ENCODE data around the gene PHKA1. TPM values are rescaled to one million over a fixed set of nuclear protein-coding genes. Genes with fewer than 3 reads are reported as not detected.
A peak's percentile ranks its signal among the peaks of the same experiment; 100 is the strongest.
"Not testable (repeated sequence)": the region's sequence is repeated elsewhere in the genome, so short reads cannot be mapped to it uniquely, and the experiment has no call there.

Gene PHKA1
- polyA plus RNA-seq, 3 donors: 5.3 to 5.9 (median 5.6) TPM

GRCh38 chrX:72685018-72685417 is 29.1 kb downstream of the PHKA1 start:
- DNase-seq (ENCODE audit: extremely low read depth in 1 of 11, low read depth in 9 of 11, low spot score in 4 of 11): no peak

GRCh38 chrX:72683631-72684030 is 30.5 kb downstream of the PHKA1 start:
- no peak for DNase-seq (ENCODE audit: extremely low read depth in 1 of 11, low read depth in 9 of 11, low spot score in 4 of 11)

GRCh38 chrX:72676465-72676864 is 37.6 kb downstream of the PHKA1 start:
- no peak for DNase-seq (ENCODE audit: extremely low read depth in 1 of 11, low read depth in 9 of 11, low spot score in 4 of 11)

- not testable (repeated sequence) for DNase-seq (ENCODE audit: extremely low read depth in 1 of 11, low read depth in 9 of 11, low spot score in 4 of 11)
Measured at GRCh38 chrX:72673951-72674350, 40.2 kb downstream of the PHKA1 start.

- not testable (repeated sequence) for DNase-seq (ENCODE audit: extremely low read depth in 1 of 11, low read depth in 9 of 11, low spot score in 4 of 11)
Measured at GRCh38 chrX:72669508-72669907, 44.6 kb downstream of the PHKA1 start.

GRCh38 chrX:72666451-72666850 is 47.7 kb downstream of the PHKA1 start:
- no peak for DNase-seq (ENCODE audit: extremely low read depth in 1 of 11, low read depth in 9 of 11, low spot score in 4 of 11)

- DNase-seq (ENCODE audit: extremely low read depth in 1 of 11, low read depth in 9 of 11, low spot score in 4 of 11): no peak
Measured at GRCh38 chrX:72663737-72664136, 50.4 kb downstream of the PHKA1 start.

- no peak for DNase-seq (ENCODE audit: extremely low read depth in 1 of 11, low read depth in 9 of 11, low spot score in 4 of 11)
Measured at GRCh38 chrX:72662020-72662747, 51.9 kb downstream of the PHKA1 start.

GRCh38 chrX:72659723-72660122 is 54.4 kb downstream of the PHKA1 start:
- DNase-seq (ENCODE audit: extremely low read depth in 1 of 11, low read depth in 9 of 11, low spot score in 4 of 11): no peak

- DNase-seq (ENCODE audit: extremely low read depth in 1 of 11, low read depth in 9 of 11, low spot score in 4 of 11): no peak
Measured at GRCh38 chrX:72652082-72652481, 62.0 kb downstream of the PHKA1 start.

GRCh38 chrX:72644946-72645345 is 69.2 kb downstream of the PHKA1 start:
- no peak for DNase-seq (ENCODE audit: extremely low read depth in 1 of 11, low read depth in 9 of 11, low spot score in 4 of 11)

GRCh38 chrX:72641611-72642010 is 72.5 kb downstream of the PHKA1 start:
- DNase-seq (ENCODE audit: extremely low read depth in 1 of 11, low read depth in 9 of 11, low spot score in 4 of 11): no peak

- no peak for DNase-seq (ENCODE audit: extremely low read depth in 1 of 11, low read depth in 9 of 11, low spot score in 4 of 11)
Measured at GRCh38 chrX:72635930-72636329, 78.2 kb downstream of the PHKA1 start.

GRCh38 chrX:72634331-72634730 is 79.8 kb downstream of the PHKA1 start:
- peak in 2 of 11 donors; percentile 2 to 4 for DNase-seq (ENCODE audit: extremely low read depth in 1 of 11, low read depth in 9 of 11, low spot score in 4 of 11)

GRCh38 chrX:72630185-72630584 is 83.9 kb downstream of the PHKA1 start:
- no peak for DNase-seq (ENCODE audit: extremely low read depth in 1 of 11, low read depth in 9 of 11, low spot score in 4 of 11)

- no peak for DNase-seq (ENCODE audit: extremely low read depth in 1 of 11, low read depth in 9 of 11, low spot score in 4 of 11)
Measured at GRCh38 chrX:72624194-72624593, 89.9 kb downstream of the PHKA1 start.

- no peak for DNase-seq (ENCODE audit: extremely low read depth in 1 of 11, low read depth in 9 of 11, low spot score in 4 of 11)
Measured at GRCh38 chrX:72621625-72622485, 92.3 kb downstream of the PHKA1 start.

GRCh38 chrX:72621163-72621562 is 92.9 kb downstream of the PHKA1 start:
- no peak for DNase-seq (ENCODE audit: extremely low read depth in 1 of 11, low read depth in 9 of 11, low spot score in 4 of 11)

- DNase-seq (ENCODE audit: extremely low read depth in 1 of 11, low read depth in 9 of 11, low spot score in 4 of 11): peak in 1 of 11 donors; percentile 19
Measured at GRCh38 chrX:72620550-72621145, 93.5 kb downstream of the PHKA1 start.

- DNase-seq (ENCODE audit: extremely low read depth in 1 of 11, low read depth in 9 of 11, low spot score in 4 of 11): peak in 1 of 11 donors; percentile 0
Measured at GRCh38 chrX:72609313-72609712, 104.8 kb downstream of the PHKA1 start.

Data from renal cortex interstitium (tissue), 11 donors.